GM12864 (cell line): ENCODE data around the gene SOX1.

Experiments
- DNase-seq: peaks from one replicate; pipeline ENCODE4 v3.0.0-alpha.2; 2011; ENCODE audit warnings: low read depth
- H3K4me3 ChIP-seq: 2 replicates; pipeline ENCODE4 v1.5.1; 2011; ENCODE audit warnings: mild to moderate bottlenecking, low read depth, low read length, control low read depth
- TF ChIP-seq, protein P1 (sequence below): IDR thresholded peaks from 2 replicates; pipeline ENCODE4 v1.5.1; 2011; ENCODE audit warnings: low read depth, mild to moderate bottlenecking, moderate library complexity, low read length, control low read depth, inconsistent platforms; ENCODE audit errors: missing control alignments

Gene SOX1

DNA sequence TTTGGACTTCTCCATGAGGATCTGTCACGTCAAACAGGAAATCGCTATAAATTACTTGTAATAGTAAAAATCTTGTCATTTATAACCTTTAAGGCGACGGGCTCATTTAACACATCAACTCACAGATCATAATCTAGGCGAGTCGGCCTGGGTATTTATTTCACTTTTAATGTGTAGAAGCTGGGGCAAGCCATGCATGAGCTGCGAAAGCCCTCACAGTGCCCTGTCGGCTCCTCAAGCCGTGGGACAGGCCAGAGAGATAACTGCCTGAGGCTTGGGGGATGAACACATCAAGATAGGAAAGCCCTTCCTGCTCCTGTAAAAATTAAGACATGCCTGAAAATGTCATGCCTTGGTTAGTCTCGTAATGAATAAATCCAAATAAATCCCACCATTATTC is 30.8 kb downstream of the SOX1 start:
- DNase-seq, result no peak
- TF ChIP-seq, protein P1, sequence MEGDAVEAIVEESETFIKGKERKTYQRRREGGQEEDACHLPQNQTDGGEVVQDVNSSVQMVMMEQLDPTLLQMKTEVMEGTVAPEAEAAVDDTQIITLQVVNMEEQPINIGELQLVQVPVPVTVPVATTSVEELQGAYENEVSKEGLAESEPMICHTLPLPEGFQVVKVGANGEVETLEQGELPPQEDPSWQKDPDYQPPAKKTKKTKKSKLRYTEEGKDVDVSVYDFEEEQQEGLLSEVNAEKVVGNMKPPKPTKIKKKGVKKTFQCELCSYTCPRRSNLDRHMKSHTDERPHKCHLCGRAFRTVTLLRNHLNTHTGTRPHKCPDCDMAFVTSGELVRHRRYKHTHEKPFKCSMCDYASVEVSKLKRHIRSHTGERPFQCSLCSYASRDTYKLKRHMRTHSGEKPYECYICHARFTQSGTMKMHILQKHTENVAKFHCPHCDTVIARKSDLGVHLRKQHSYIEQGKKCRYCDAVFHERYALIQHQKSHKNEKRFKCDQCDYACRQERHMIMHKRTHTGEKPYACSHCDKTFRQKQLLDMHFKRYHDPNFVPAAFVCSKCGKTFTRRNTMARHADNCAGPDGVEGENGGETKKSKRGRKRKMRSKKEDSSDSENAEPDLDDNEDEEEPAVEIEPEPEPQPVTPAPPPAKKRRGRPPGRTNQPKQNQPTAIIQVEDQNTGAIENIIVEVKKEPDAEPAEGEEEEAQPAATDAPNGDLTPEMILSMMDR, result no peak
- H3K4me3 ChIP-seq, result no peak overlapping the region

DNA sequence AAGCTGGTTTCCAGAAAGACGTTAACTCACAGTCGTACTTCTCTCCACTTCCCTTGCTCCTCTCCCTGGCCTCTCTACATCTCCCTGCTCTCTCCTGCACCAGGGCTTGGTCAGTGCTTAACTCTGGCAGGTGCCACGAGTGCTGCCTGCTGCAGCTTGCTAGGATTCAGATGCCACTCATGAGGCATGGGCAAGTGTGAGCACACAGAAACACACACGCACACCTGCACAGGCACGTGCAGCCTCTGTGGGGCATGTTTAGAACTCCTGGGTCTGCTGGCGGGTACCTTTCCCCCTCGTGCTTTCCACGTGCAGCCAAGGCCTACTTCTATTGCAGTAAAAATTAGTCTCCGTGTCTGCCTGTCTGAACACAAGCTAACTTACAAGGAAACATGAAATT is 31.8 kb downstream of the SOX1 start:
- DNase-seq, result no peak
- TF ChIP-seq, protein P1, result no peak
- no peak overlapping the region for H3K4me3 ChIP-seq

DNA sequence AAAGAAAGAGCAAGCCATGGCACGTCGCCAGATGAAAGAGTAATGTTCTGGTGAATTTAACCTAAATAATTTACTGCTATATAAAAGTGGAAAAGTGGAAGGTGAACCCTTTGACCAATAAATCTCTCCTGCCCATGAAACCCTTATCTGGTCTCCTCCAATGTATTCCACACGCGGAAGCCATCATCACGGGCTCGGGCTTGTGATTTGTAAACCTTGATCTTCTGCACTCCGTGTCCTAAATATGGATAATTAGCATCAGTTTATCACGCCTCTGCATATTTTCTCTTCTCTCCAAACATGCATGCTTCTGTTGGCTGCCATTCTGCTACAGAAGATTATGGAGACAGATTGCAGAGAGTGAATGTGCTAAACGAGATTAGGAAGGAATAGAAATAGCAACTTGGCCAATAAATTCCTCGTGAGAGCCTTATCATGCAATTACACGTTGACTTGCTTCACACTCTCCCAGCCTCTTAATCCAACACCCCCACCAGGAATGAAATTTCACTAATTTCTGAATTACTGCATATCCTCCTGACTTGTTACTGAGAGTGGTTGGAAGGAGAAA is 34.5 kb downstream of the SOX1 start:
- TF ChIP-seq, protein P1, result no peak
- H3K4me3 ChIP-seq, result no peak overlapping the region
- DNase-seq, result no peak

DNA sequence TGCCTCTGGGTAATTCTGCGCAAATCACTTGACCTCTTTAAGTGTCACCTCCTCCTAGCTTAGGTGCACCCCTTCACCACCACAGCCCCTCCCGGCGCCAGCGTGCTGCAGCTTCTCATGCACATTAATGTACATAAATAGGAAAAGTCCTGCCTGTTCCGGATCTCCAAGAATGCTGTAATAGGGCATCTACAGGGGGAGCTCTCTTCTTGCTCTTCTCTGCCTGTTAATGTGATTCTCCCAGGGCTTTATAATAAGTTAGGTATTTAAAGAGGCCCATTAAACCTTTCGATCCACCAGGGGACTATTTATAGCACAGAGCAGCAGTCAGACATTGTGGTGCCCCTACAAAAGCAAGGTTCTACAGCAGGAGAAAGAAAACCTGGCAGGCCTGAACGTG is 35.3 kb downstream of the SOX1 start:
- no peak for DNase-seq
- H3K4me3 ChIP-seq, result no peak overlapping the region
- TF ChIP-seq, protein P1, result no peak

DNA sequence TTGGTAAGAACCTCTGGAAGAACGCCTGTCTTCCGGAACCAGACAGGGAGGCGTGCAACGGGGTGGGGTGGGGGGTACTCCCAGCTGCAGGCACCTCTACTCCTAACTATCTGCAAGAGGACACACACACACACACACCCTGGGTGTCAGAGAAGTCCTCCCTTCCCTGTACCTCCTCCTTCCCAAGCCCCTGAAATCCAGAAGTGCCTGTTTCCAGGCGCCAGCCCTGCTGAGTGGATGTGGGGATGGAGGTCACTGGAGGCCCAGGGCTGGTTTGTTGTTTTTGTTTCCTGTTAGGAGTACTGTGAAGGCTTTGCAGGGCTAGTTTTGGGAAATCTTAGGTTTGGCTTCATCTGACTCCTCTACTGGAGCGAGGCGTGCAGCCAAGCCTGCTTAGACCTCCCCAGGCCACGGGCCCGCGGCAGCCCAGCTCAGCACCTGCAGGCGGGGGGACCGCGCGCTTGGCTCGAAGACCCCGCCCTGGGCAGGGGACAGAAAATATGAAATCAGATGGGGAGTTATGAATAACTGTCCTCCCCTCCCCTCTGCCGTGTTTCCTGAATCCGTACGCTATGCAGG is 36.4 kb downstream of the SOX1 start:
- DNase-seq, result no peak
- no peak overlapping the region for H3K4me3 ChIP-seq
- TF ChIP-seq, protein P1, result no peak

DNA sequence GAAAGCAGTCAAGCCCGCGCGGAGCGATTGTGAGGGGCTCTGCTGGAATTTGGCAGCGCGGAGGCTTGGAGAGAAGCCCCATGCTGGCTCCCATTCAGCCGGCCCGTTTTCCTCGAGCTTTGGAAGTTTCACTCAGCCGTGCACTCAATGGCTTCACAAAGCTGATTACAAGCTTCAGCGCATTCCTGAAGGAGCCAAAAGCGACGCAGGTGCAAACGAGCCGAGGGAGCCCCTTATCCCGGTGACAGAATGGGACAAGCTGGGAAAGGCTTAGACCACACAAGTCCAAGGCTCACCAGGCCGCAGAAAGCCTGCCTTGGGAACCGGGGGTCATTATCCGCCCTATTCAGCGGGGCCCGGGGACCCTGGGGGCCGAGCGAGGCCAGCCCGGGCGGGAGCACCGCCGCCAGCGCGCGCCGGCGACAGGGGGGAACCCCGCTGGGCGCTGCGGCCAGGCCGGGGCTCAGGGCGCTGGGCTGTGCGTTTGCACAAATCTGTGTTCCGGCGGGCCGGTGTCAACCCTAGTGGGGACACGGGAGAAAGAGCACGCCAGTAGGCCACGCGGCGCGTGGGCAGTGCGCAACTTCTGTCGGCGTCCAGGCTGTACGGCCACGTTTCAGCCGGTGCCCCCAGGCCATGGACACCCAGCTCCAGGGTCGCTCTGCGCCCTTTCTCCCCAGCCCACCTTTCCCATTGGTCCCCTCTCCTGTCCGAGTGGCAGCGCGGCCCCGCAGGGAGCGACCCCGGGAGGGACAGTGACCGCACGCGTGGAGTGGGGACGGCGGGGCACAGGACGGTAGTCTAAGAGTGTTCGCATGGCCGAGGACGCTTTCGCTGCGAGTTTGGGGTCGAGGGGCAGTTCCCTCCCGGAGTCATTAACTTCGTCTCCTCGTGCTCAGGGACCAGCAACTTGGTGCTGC is 37.3 kb downstream of the SOX1 start:
- no peak for DNase-seq
- TF ChIP-seq, protein P1, result no peak
- H3K4me3 ChIP-seq, result no peak overlapping the region
